ENCODE measurements around the gene GRSF1. TPM values are rescaled to one million over a fixed set of nuclear protein-coding genes. Genes with fewer than 3 reads are reported as not detected.
"Not testable (repeated sequence)": the region's sequence is repeated elsewhere in the genome, so short reads cannot be mapped to it uniquely, and the experiment has no call there.

Gene GRSF1
- total RNA-seq, 1 donor: 47.8 TPM

- Histone ChIP-seq H3K27me3 (ENCODE audit: insufficient read depth, low read length) (no peaks in the 10 kb centered on the region), H3K9me3 (ENCODE audit: low read depth, low read length) (no peaks in the 10 kb centered on the region), H3K4me1 (ENCODE audit: insufficient read depth, low read length) (peaks cover 7% of the 10 kb centered on the region), H3K4me3 (ENCODE audit: low read length) (no peak overlapping the region)
Measured at GRCh38 chr4:70808151-70808550, 31.5 kb downstream of the GRSF1 start.

GRCh38 chr4:70802928-70803580, 36.6 kb downstream of the GRSF1 start:
- no peak overlapping the region for H3K4me3 ChIP-seq (ENCODE audit: low read length)
- H3K9me3 ChIP-seq (ENCODE audit: low read depth, low read length): no peaks in the 10 kb centered on the region
- H3K4me1 ChIP-seq (ENCODE audit: insufficient read depth, low read length): peaks cover 3% of the 10 kb centered on the region
- no peaks in the 10 kb centered on the region for H3K27me3 ChIP-seq (ENCODE audit: insufficient read depth, low read length)

- Histone ChIP-seq H3K9me3 (ENCODE audit: low read depth, low read length) (no peaks in the 10 kb centered on the region), H3K4me1 (ENCODE audit: insufficient read depth, low read length) (no peaks in the 10 kb centered on the region), H3K27me3 (ENCODE audit: insufficient read depth, low read length) (no peaks in the 10 kb centered on the region), H3K4me3 (ENCODE audit: low read length) (no peak overlapping the region)
Measured at GRCh38 chr4:70801265-70801809, 38.4 kb downstream of the GRSF1 start.

DNA sequence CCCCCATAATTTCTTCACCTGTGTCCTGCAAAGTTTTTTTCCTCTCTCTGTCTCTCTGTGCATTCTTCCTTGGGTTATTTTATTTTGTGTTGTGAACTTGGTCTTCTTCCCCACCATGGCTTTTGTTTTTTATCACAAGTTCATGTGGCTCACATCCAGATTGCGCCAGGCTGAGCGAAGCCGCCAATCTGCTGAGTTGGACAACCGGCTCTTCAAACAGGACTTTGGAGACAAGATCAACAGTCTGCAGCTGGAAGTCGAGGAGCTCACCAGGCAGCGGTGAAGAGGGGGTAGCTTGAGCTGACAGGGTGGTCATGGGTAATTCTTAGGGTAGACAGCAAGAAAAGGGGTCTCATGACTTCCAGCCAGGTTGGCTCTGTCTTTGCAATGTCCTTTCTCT, 46.1 kb downstream of the GRSF1 start:
- Histone ChIP-seq H3K9me3 (ENCODE audit: low read depth, low read length) (no peaks in the 10 kb centered on the region), H3K4me3 (ENCODE audit: low read length) (no peak overlapping the region), H3K4me1 (ENCODE audit: insufficient read depth, low read length) (no peaks in the 10 kb centered on the region), H3K27me3 (ENCODE audit: insufficient read depth, low read length) (no peaks in the 10 kb centered on the region)

DNA sequence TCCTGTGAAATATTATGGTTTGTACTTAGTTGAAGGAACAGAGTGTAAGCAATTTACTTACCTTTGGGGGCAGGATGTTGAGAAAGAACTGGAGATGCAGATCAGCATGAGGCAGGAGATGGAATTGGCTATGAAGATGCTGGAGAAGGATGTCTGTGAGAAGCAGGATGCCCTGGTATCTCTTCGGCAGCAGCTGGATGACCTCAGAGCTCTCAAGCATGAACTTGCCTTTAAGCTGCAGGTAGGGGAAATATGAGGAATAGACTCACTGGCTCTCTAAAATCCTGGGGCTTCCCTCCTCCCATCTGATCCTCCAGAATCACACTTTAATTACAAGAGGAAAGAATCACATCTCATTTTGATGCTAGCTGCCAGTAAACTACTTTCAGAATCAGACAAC, 51.0 kb downstream of the GRSF1 start:
- H3K4me1 ChIP-seq (ENCODE audit: insufficient read depth, low read length): no peaks in the 10 kb centered on the region

GRCh38 chr4:70787496-70787895, 52.2 kb downstream of the GRSF1 start:
- no peaks in the 10 kb centered on the region for H3K4me1 ChIP-seq (ENCODE audit: insufficient read depth, low read length)
- H3K9me3 ChIP-seq (ENCODE audit: low read depth, low read length): no peaks in the 10 kb centered on the region
- no peak overlapping the region for H3K4me3 ChIP-seq (ENCODE audit: low read length)
- H3K27me3 ChIP-seq (ENCODE audit: insufficient read depth, low read length): no peaks in the 10 kb centered on the region

More for the DNA sequence above, 51.0 kb downstream of the GRSF1 start:
- H3K4me3 ChIP-seq (ENCODE audit: low read length): no peak overlapping the region
- H3K27me3 ChIP-seq (ENCODE audit: insufficient read depth, low read length): no peaks in the 10 kb centered on the region
- no peaks in the 10 kb centered on the region for H3K9me3 ChIP-seq (ENCODE audit: low read depth, low read length)

DNA sequence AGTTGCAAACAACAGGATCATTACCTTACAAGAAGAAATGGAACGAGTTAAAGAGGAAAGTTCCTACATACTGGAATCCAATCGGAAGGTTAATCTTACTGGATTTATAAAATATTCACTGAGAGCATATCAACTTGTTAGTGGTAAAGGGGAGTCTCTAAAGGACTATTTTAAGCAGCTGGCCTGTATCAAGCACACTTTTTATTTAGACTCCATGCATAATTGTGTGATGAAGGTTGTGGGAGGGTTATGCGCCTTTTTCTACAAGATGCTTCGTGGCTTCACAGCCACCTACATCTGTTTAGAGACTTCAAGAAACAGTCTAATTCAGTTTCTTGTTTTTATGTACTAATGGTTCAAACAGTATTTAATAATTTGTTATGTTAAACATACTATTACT, 56.6 kb downstream of the GRSF1 start:
- no peak overlapping the region for H3K4me3 ChIP-seq (ENCODE audit: low read length)
- H3K9me3 ChIP-seq (ENCODE audit: low read depth, low read length): no peaks in the 10 kb centered on the region
- H3K4me1 ChIP-seq (ENCODE audit: insufficient read depth, low read length): no peaks in the 10 kb centered on the region
- no peaks in the 10 kb centered on the region for H3K27me3 ChIP-seq (ENCODE audit: insufficient read depth, low read length)

DNA sequence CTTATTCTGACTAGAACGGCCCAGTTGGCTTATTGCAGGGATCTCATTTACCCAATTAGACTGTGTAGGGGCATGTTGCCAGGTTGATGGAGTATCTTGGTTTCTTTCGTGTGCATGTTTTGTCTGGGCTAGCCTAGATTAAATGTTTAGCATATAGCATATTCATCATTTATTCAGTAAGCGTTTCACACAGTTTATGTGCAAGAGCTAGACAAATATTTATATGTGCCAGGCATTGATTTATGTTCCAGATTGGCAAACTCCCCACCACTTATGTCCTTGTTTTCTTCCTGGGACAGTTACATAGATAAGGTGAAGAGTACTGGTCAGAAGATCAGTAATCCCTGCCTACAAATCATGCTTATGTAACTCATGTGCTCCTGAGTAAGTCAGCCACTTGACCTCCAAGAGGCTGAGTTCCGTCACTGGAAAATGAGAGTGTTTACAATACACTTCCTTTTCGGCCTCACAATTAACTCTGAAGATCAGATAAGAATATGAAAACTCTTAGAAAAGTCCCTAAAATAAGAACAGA, 60.7 kb downstream of the GRSF1 start:
- Histone ChIP-seq H3K9me3 (ENCODE audit: low read depth, low read length) (no peaks in the 10 kb centered on the region), H3K4me3 (ENCODE audit: low read length) (no peak overlapping the region), H3K4me1 (ENCODE audit: insufficient read depth, low read length) (no peaks in the 10 kb centered on the region), H3K27me3 (ENCODE audit: insufficient read depth, low read length) (no peaks in the 10 kb centered on the region)

DNA sequence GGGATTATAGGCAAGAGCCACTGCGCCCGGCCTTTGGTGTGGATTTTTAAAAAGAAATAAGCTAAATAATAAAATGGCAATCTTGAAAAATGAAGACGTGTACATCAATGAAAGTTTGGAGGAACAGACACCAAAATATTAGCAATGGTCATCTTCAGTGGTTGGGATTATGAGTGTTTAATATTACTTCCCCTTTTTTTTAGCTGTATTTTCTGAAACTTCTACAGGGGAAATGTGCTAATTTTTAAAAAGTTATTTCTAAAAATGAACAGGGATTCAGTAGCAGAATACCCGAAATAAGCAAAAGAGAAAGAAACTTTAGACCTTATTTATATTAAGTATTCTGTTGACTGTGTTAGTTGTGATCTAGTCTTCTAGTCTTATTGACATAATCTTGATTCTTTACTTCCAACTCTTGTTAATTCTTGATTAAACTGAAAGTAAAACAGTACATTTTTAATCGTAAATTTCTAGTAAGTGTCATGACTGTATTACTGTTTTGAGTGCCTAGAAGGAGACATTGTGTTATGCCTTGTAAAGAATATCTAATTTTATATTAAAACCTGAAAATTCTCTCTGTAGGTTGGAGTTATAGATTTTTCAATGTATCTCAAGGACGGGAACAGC, 66.6 kb downstream of the GRSF1 start:
- Histone ChIP-seq H3K4me1 (ENCODE audit: insufficient read depth, low read length) (peaks cover 4% of the 10 kb centered on the region), H3K4me3 (ENCODE audit: low read length) (no peak overlapping the region), H3K9me3 (ENCODE audit: low read depth, low read length) (no peaks in the 10 kb centered on the region), H3K27me3 (ENCODE audit: insufficient read depth, low read length) (no peaks in the 10 kb centered on the region)

- not testable (repeated sequence) for H3K9me3 ChIP-seq (ENCODE audit: low read depth, low read length); H3K4me1 ChIP-seq (ENCODE audit: insufficient read depth, low read length); H3K4me3 ChIP-seq (ENCODE audit: low read length); H3K27me3 ChIP-seq (ENCODE audit: insufficient read depth, low read length)
Measured at GRCh38 chr4:70769396-70769795, 70.3 kb downstream of the GRSF1 start.

GRCh38 chr4:70768301-70768948, 71.3 kb downstream of the GRSF1 start:
- Histone ChIP-seq H3K27me3 (ENCODE audit: insufficient read depth, low read length) (no peaks in the 10 kb centered on the region), H3K4me1 (ENCODE audit: insufficient read depth, low read length) (peaks cover 4% of the 10 kb centered on the region), H3K9me3 (ENCODE audit: low read depth, low read length) (no peaks in the 10 kb centered on the region), H3K4me3 (ENCODE audit: low read length) (no peak overlapping the region)

Other genes with a start within 250 kb of the GRSF1 start
- not detected for gene AMBN, start 247.6 kb downstream of the GRSF1 start, total RNA-seq
- not detected for gene ENAM, start 211.1 kb downstream of the GRSF1 start, total RNA-seq
- 45.8 TPM for gene JCHAIN, start 173.4 kb downstream of the GRSF1 start, total RNA-seq
- 15.4 TPM for gene UTP3, start 151.4 kb downstream of the GRSF1 start, total RNA-seq
- gene RUFY3, start 117.9 kb downstream of the GRSF1 start, total RNA-seq: 40.3 TPM
- 12.1 TPM for gene MOB1B, start 62.5 kb upstream of the GRSF1 start, total RNA-seq
- 38.4 TPM for gene DCK, start 153.8 kb upstream of the GRSF1 start, total RNA-seq